Esophagus muscularis mucosa (tissue), 4 donors: ENCODE measurements around the gene HMGA1. TPM values are rescaled to one million over a fixed set of nuclear protein-coding genes. Genes with fewer than 3 reads are reported as not detected.

ENCODE experiments used
- DNase-seq: peaks from one replicate; pipeline ENCODE4 v3.0.0-alpha.2; 2017; ENCODE audit errors: extremely low spot score
- H3K27ac ChIP-seq, 4 donors: fragments of 200-600 bp; sonication (generic); replicated peaks in 1 of 4; 1 replicate in 3 of 4; 2 replicates in 1 of 4; pipeline ENCODE4 v1.5.1; 2016 to 2019; ENCODE audit warnings: mild to moderate bottlenecking in 1 of 4
- H3K27me3 ChIP-seq, 4 donors: fragments of 200-600 bp; sonication (generic); one replicate each; pipeline versions ENCODE4 v1.5.1 to v1.6.0; 2016 to 2019
- H3K36me3 ChIP-seq, 4 donors: fragments of 200-600 bp; sonication (generic); one replicate each; pipeline ENCODE4 v1.5.1; 2016 to 2019
- H3K4me1 ChIP-seq, 4 donors: fragments of 200-600 bp; sonication (generic); one replicate each; pipeline ENCODE4 v1.5.1; 2016 to 2019
- H3K4me3 ChIP-seq, 4 donors: fragments of 200-600 bp; sonication (generic); 1 replicate in 2 of 4; 2 replicates in 2 of 4; pipeline ENCODE4 v1.5.1; 2016 to 2019; ENCODE audit warnings: mild to moderate bottlenecking in 4 of 4, moderate library complexity in 1 of 4
- H3K9me3 ChIP-seq, 4 donors: fragments of 200-600 bp; sonication (generic); 1 replicate in 3 of 4; 2 replicates in 1 of 4; pipeline ENCODE4 v1.5.1; 2016 to 2019
- CTCF ChIP-seq, 3 experiments: fragments of 200-600 bp in 2 of 3; fragments of 450-650 bp in 1 of 3; sonication (generic) in 2 of 3; IDR thresholded peaks; one replicate each; pipeline ENCODE4 v1.5.1; 2017 to 2019; ENCODE audit warnings: antibody characterized with exemption in 3 of 3, mild to moderate bottlenecking in 2 of 3, moderate library complexity in 1 of 3
- EP300 ChIP-seq: sonication (generic); formaldehyde crosslinking; IDR thresholded peaks from one replicate; pipeline ENCODE4 v1.6.1; 2017; ENCODE audit warnings: antibody characterized with exemption
- POLR2A ChIP-seq: fragments of 450-650 bp; IDR thresholded peaks from one replicate; pipeline ENCODE4 v1.6.1; 2017; ENCODE audit warnings: antibody characterized with exemption, moderate library complexity, mild to moderate bottlenecking, low read depth
- POLR2AphosphoS5 ChIP-seq, 2 donors: sonication (generic); formaldehyde crosslinking; IDR thresholded peaks; one replicate each; pipeline ENCODE4 v1.6.1; 2017; ENCODE audit warnings: antibody characterized with exemption in 2 of 2
- WGBS: methylation state at CpG from one replicate; pipeline ENCODE4 v1.1.5; 2018; 5-methylcytosine and 5-hydroxymethylcytosine counted together
- intact Hi-C: fragments of 100-400 bp; cut with DNase I; formaldehyde crosslinking; loops from one replicate; pipeline ENCODE4 v1.15.1; 2023
- total RNA-seq, 4 donors: library from RNA; depleted of rRNA; stranded (reverse); fragments of >200 nt; gene quantifications; one replicate each; pipeline versions ENCODE4 v1.1.0 to v1.2.1, GENCODE V29; 2016

Gene HMGA1
- total RNA-seq, 4 donors from 2014 or later = 8.3 to 27.2 (median 17.5) TPM

GRCh38 chr6:34195726-34196115, 41.0 kb upstream of the HMGA1 start:
- intact Hi-C loops = loop anchor here (2.0 to 5.0 kb wide), 4 partner anchors 53 to 412 kb away; partner anchors contain the start of genes NUDT3 and SMIM29
- Histone ChIP-seq H3K36me3 (no peaks in the 10 kb centered on the region), H3K9me3 (no peaks in the 10 kb centered on the region), H3K4me1 (peaks cover 4 to 12% (median 11%) of the 10 kb centered on the region in 4 donors), H3K27me3 (no peaks in the 10 kb centered on the region), H3K4me3 (peak overlapping the region; percentile 54 to 61 (median 56)), H3K27ac (no peak overlapping the region)
- no CpG with 5 or more reads among the region's 7 CpGs for WGBS
- no peak for DNase-seq
- TF ChIP-seq POLR2A (no peak), CTCF (IDR thresholded peaks at IDR 0.05) (no peak), POLR2AphosphoS5 (IDR thresholded peaks at IDR 0.05) (no peak)

GRCh38 chr6:34196116-34196832, 40.4 kb upstream of the HMGA1 start:
- TF ChIP-seq POLR2AphosphoS5 (IDR thresholded peaks at IDR 0.05) (peak in 1 of 2 donors; percentile 71), CTCF (IDR thresholded peaks at IDR 0.05) (peak; percentile 95 to 100 (median 96)), POLR2A (no peak)

GRCh38 chr6:34196833-34197195, 39.9 kb upstream of the HMGA1 start:
- TF ChIP-seq POLR2AphosphoS5 (IDR thresholded peaks at IDR 0.05) (no peak), CTCF (IDR thresholded peaks at IDR 0.05) (no peak), EP300 (no peak), POLR2A (no peak)
- H3K4me1 ChIP-seq = peaks cover 4 to 12% (median 11%) of the 10 kb centered on the region in 4 donors
- H3K27me3 ChIP-seq = no peaks in the 10 kb centered on the region
- intact Hi-C loops = loop anchor here (2.0 to 5.0 kb wide), 4 partner anchors 52 to 410 kb away; partner anchors contain the start of genes NUDT3 and SMIM29
- 67% methylated on average over 2 of the region's 10 CpGs for WGBS
- H3K9me3 ChIP-seq = no peaks in the 10 kb centered on the region
- H3K4me3 ChIP-seq = peak overlapping the region; percentile 54 to 61 (median 56)
- DNase-seq = no peak
- no peak overlapping the region for H3K27ac ChIP-seq
- no peaks in the 10 kb centered on the region for H3K36me3 ChIP-seq

More at GRCh38 chr6:34196116-34196832, 40.4 kb upstream of the HMGA1 start:
- Histone ChIP-seq H3K9me3 (no peaks in the 10 kb centered on the region), H3K27me3 (no peaks in the 10 kb centered on the region), H3K4me1 (peaks cover 4 to 12% (median 11%) of the 10 kb centered on the region in 4 donors), H3K4me3 (peak overlapping the region; percentile 54 to 61 (median 56)), H3K36me3 (no peaks in the 10 kb centered on the region), H3K27ac (no peak overlapping the region)
- intact Hi-C loops = loop anchor here (2.0 to 5.0 kb wide), 4 partner anchors 53 to 411 kb away; partner anchors contain the start of genes NUDT3 and SMIM29
- WGBS = 13% methylated on average over 6 of the region's 54 CpGs
- peak; percentile 95 for DNase-seq

GRCh38 chr6:34200340-34200971, 36.2 kb upstream of the HMGA1 start:
- H3K27me3 ChIP-seq = peaks cover 0 to 11% (median 0%) of the 10 kb centered on the region in 4 donors
- no peak overlapping the region for H3K4me3 ChIP-seq
- DNase-seq = no peak
- TF ChIP-seq CTCF (IDR thresholded peaks at IDR 0.05) = no peak
- TF ChIP-seq POLR2A = no peak
- TF ChIP-seq EP300 = no peak
- no peak for TF ChIP-seq POLR2AphosphoS5 (IDR thresholded peaks at IDR 0.05)
- H3K27ac ChIP-seq = no peak overlapping the region
- H3K9me3 ChIP-seq = no peaks in the 10 kb centered on the region
- WGBS = 65% methylated on average over 5 of the region's 5 CpGs
- intact Hi-C loops = no loop called here
- peaks cover 4 to 12% (median 11%) of the 10 kb centered on the region in 4 donors for H3K4me1 ChIP-seq
- H3K36me3 ChIP-seq = no peaks in the 10 kb centered on the region
